ENCODE data around the gene WFDC9.
"Not testable (repeated sequence)": the region's sequence is repeated elsewhere in the genome, so short reads cannot be mapped to it uniquely, and the experiment has no call there.

WFDC9 gene

GRCh38 chr20:45592574-45593189, 38.4 kb downstream of the WFDC9 start:
- peak; percentile 92 for TF ChIP-seq CTCF (IDR thresholded peaks at IDR 0.05; ENCODE audit: control insufficient read depth, extremely low read depth, insufficient read depth)
- DNase-seq (ENCODE audit: low read depth), result peak; percentile 64
- H3K4me3 ChIP-seq (ENCODE audit: low read depth, low read length), result no peak overlapping the region

GRCh38 chr20:45589725-45590124, 41.4 kb downstream of the WFDC9 start:
- TF ChIP-seq CTCF (IDR thresholded peaks at IDR 0.05; ENCODE audit: control insufficient read depth, extremely low read depth, insufficient read depth), result no peak
- DNase-seq (ENCODE audit: low read depth), result no peak
- no peak overlapping the region for H3K4me3 ChIP-seq (ENCODE audit: low read depth, low read length)

- TF ChIP-seq CTCF (IDR thresholded peaks at IDR 0.05; ENCODE audit: control insufficient read depth, extremely low read depth, insufficient read depth), result no peak
- no peak overlapping the region for H3K4me3 ChIP-seq (ENCODE audit: low read depth, low read length)
- no peak for DNase-seq (ENCODE audit: low read depth)
Observed at GRCh38 chr20:45588800-45589199, 42.3 kb downstream of the WFDC9 start.

- DNase-seq (ENCODE audit: low read depth); H3K4me3 ChIP-seq (ENCODE audit: low read depth, low read length): not testable (repeated sequence)
Observed at GRCh38 chr20:45585986-45586385, 45.1 kb downstream of the WFDC9 start.

GRCh38 chr20:45584294-45584693, 46.8 kb downstream of the WFDC9 start:
- not testable (repeated sequence) for DNase-seq (ENCODE audit: low read depth); H3K4me3 ChIP-seq (ENCODE audit: low read depth, low read length)

GRCh38 chr20:45583502-45583901, 47.6 kb downstream of the WFDC9 start:
- no peak overlapping the region for H3K4me3 ChIP-seq (ENCODE audit: low read depth, low read length)
- no peak for DNase-seq (ENCODE audit: low read depth)
- no peak for TF ChIP-seq CTCF (IDR thresholded peaks at IDR 0.05; ENCODE audit: control insufficient read depth, extremely low read depth, insufficient read depth)

GRCh38 chr20:45581702-45582101, 49.4 kb downstream of the WFDC9 start:
- H3K4me3 ChIP-seq (ENCODE audit: low read depth, low read length), result no peak overlapping the region
- no peak for DNase-seq (ENCODE audit: low read depth)
- TF ChIP-seq CTCF (IDR thresholded peaks at IDR 0.05; ENCODE audit: control insufficient read depth, extremely low read depth, insufficient read depth), result no peak

GRCh38 chr20:45579184-45579583, 51.9 kb downstream of the WFDC9 start, which contains the start of gene WFDC8:
Gene WFDC8, minus strand, starts transcription at chr20:45579284. Its CDS starts 37 bp downstream, at chr20:45579247.
- TF ChIP-seq CTCF (IDR thresholded peaks at IDR 0.05; ENCODE audit: control insufficient read depth, extremely low read depth, insufficient read depth), result no peak
- H3K4me3 ChIP-seq (ENCODE audit: low read depth, low read length), result no peak within 1 kb of the TSS
- no peak for DNase-seq (ENCODE audit: low read depth)

Data from LNCaP clone FGC (cell line).